NT2/D1 (cell line): Measurements from ENCODE around the gene RNU7-1.

Source experiments
- DNase-seq: peaks from one replicate; pipeline ENCODE4 v3.0.0-alpha.2; 2011; ENCODE audit warnings: low read depth, low spot score
- H3K27me3 ChIP-seq: 2 replicates; pipeline ENCODE4 v1.6.0; 2011; ENCODE audit warnings: mild to moderate bottlenecking; ENCODE audit not compliant: insufficient read length, insufficient read depth
- H3K36me3 ChIP-seq: 2 replicates; pipeline ENCODE4 v1.6.1; 2011; ENCODE audit warnings: mild to moderate bottlenecking, low read length, mixed read lengths; ENCODE audit not compliant: insufficient read depth, insufficient read length
- H3K4me1 ChIP-seq: 2 replicates; pipeline ENCODE4 v1.5.1; 2011; ENCODE audit not compliant: insufficient read depth, insufficient read length
- H3K4me3 ChIP-seq: 2 replicates; pipeline ENCODE4 v1.5.1; 2011; ENCODE audit warnings: low read depth; ENCODE audit not compliant: insufficient read length
- H3K9ac ChIP-seq: 2 replicates; pipeline ENCODE4 v1.6.0; 2011; ENCODE audit warnings: low read depth; ENCODE audit not compliant: insufficient read length
- H3K9me3 ChIP-seq: 2 replicates; pipeline ENCODE4 v1.5.1; 2011; ENCODE audit warnings: mild to moderate bottlenecking, low read length; ENCODE audit not compliant: insufficient read depth
- SUZ12 ChIP-seq: IDR thresholded peaks from 2 replicates; pipeline ENCODE4 v1.6.1; 2011; ENCODE audit not compliant: insufficient read length, insufficient read depth; ENCODE audit errors: extremely low read depth
- YY1 ChIP-seq: IDR thresholded peaks from 2 replicates; pipeline ENCODE4 v1.6.1; 2011; ENCODE audit not compliant: insufficient read length, insufficient read depth
- ZNF274 ChIP-seq: IDR thresholded peaks from 2 replicates; pipeline ENCODE4 v1.6.1; 2011; ENCODE audit warnings: mild to moderate bottlenecking, low read depth, low read length

The RNU7-1 gene

DNA sequence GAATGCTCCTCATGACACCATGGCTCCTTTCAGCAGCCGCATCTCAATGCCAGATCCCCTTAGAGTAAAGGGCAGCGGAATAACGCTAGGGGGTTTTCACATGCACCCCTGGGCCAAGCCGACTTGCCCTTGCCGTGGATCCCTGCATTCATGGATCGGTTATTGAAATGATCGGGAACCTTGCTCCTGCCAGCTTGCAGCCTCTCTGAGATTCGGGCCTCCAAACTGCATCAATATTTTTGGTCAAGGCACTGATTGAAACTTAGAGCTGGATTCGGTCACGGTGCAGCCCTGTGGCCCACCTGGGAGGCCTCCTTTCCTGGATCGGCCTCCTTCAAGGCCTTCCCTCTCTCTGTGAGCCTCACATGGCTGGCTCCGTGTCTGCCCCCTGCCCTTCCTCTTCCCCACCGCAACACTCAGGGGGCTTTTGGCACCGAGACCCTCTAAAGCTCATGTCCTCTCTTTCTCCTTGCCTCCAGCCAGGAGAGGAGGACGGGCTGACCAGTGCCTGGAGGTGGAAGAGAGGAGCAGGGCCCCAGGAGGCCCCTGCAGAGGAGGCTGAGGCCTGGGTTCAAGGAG lies 9.3 kb downstream of the RNU7-1 start:
- peaks cover 2% of the 10 kb centered on the region for H3K36me3 ChIP-seq
- H3K4me3 ChIP-seq: no peak overlapping the region
- H3K27me3 ChIP-seq: no peaks in the 10 kb centered on the region
- TF ChIP-seq SUZ12 (no peak), ZNF274 (no peak), YY1 (no peak)
- H3K9ac ChIP-seq: peak overlapping the region; percentile 53
- peaks cover 28% of the 10 kb centered on the region for H3K4me1 ChIP-seq
- DNase-seq: no peak
- H3K9me3 ChIP-seq: no peaks in the 10 kb centered on the region

DNA sequence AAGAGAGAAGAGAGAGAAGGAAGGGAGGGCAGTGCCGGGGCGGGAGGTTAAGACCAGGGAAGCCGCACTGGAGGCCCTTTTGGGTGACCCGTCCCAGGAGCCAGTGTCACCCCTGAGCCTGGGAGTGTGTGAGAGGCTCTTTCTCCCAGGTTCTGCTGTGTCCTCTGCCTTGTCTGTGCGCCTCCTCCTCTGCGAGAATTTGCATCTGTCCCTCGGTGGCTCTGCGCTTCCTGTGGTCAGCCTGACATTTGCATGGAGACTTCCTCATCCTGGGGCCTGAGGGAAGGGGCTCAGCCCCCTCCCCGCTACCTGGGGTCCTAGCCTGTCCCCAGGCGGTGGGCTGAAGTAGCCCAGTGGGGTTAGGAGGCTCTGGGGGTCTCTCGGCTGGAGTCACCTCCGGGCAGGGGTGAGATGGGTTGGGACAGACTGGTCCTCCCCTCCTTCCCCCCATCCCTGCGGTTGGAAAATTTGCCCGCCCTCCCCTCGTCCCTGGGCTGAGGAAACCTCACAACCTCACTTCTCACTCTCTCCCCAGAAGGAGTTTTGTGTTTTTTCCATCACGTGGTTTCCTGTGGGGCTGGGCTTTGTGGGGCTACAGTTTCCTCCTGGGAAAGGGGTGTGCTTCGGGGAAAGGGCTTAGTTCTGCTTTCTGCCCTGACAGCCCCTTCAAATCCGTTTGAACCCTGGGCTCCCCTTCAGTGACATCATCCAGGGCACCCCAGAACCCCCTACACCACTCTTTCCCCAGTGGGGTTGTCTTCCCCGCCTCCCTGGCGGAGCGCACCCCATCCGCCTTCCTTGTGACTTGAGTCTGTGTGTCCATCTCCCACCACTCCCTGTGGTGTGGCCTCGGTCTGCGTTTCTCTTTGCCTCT lies 10.1 kb downstream of the RNU7-1 start:
- no peaks in the 10 kb centered on the region for H3K9me3 ChIP-seq
- no peak for DNase-seq
- peak overlapping the region; percentile 53 for H3K9ac ChIP-seq
- peaks cover 2% of the 10 kb centered on the region for H3K36me3 ChIP-seq
- no peak overlapping the region for H3K4me3 ChIP-seq
- TF ChIP-seq SUZ12 (no peak), YY1 (no peak), ZNF274 (no peak)
- H3K4me1 ChIP-seq: peaks cover 31% of the 10 kb centered on the region
- H3K27me3 ChIP-seq: no peaks in the 10 kb centered on the region

- Histone ChIP-seq H3K4me3 (no peak overlapping the region), H3K27me3 (no peaks in the 10 kb centered on the region), H3K9ac (peak overlapping the region; percentile 26), H3K4me1 (peaks cover 37% of the 10 kb centered on the region), H3K36me3 (peaks cover 2% of the 10 kb centered on the region), H3K9me3 (no peaks in the 10 kb centered on the region)
- TF ChIP-seq SUZ12 (no peak), ZNF274 (no peak), YY1 (no peak)
- DNase-seq: no peak
These were observed 10.9 kb downstream of the RNU7-1 start for GRCh38 chr12:6954316-6955107.

DNA sequence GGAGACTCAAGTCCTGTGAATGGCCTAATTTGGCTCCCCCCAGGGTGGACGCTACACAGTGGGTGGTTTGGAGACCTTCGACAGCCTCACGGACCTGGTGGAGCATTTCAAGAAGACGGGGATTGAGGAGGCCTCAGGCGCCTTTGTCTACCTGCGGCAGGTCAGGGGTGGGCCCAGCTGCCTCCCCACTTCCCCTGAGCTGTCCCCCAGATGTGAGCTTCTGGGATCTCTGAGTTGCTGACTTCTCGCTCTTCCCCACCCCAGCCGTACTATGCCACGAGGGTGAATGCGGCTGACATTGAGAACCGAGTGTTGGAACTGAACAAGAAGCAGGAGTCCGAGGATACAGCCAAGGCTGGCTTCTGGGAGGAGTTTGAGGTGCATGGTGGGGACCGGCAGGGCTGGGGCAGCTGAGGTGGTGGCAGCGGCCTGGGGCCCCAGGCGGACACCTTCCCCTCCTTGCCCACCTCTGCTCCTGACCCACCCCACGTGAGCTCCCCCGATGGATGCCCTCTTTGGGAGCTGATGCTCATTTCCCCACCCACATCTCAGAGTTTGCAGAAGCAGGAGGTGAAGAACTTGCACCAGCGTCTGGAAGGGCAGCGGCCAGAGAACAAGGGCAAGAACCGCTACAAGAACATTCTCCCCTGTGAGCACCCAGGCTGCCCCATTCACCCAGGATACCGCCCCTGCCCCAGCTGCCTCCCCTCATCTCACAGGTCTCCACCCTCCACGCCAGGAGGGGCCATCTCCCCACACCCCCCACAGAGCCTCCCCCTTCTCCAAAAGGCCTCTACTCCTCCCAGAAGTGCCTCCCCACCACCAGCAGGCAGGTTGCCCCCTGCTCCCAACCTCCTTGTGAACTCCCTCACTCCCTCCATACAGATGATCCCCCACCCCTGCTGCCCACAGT lies 11.7 kb downstream of the RNU7-1 start:
- no peaks in the 10 kb centered on the region for H3K27me3 ChIP-seq
- H3K4me3 ChIP-seq: no peak overlapping the region
- H3K9ac ChIP-seq: peak overlapping the region; percentile 12
- no peak for DNase-seq
- H3K36me3 ChIP-seq: peaks cover 5% of the 10 kb centered on the region
- TF ChIP-seq YY1 (no peak), ZNF274 (no peak), SUZ12 (no peak)
- no peaks in the 10 kb centered on the region for H3K9me3 ChIP-seq
- H3K4me1 ChIP-seq: peaks cover 42% of the 10 kb centered on the region

GRCh38 chr12:6956021-6956727 lies 12.6 kb downstream of the RNU7-1 start:
- H3K4me3 ChIP-seq: no peak overlapping the region
- TF ChIP-seq SUZ12 (no peak), ZNF274 (no peak), YY1 (no peak)
- H3K36me3 ChIP-seq: peaks cover 8% of the 10 kb centered on the region
- no peaks in the 10 kb centered on the region for H3K9me3 ChIP-seq
- H3K4me1 ChIP-seq: peaks cover 48% of the 10 kb centered on the region
- H3K27me3 ChIP-seq: no peaks in the 10 kb centered on the region
- H3K9ac ChIP-seq: no peak overlapping the region
- DNase-seq: no peak

GRCh38 chr12:6957151-6957701 lies 13.6 kb downstream of the RNU7-1 start:
- Histone ChIP-seq H3K9me3 (no peaks in the 10 kb centered on the region), H3K4me3 (no peak overlapping the region), H3K36me3 (peaks cover 8% of the 10 kb centered on the region), H3K4me1 (peaks cover 44% of the 10 kb centered on the region), H3K27me3 (no peaks in the 10 kb centered on the region), H3K9ac (no peak overlapping the region)
- no peak for TF ChIP-seq ZNF274
- no peak for TF ChIP-seq YY1
- no peak for TF ChIP-seq SUZ12
- no peak for DNase-seq
